Measurements from ENCODE around the gene IRF2BPL. TPM values are rescaled to one million over a fixed set of nuclear protein-coding genes. Genes with fewer than 3 reads are reported as not detected.

The IRF2BPL gene
- total and polyA plus RNA-seq, 4 donors, result 3.8 to 15.8 (median 7.4) TPM

GRCh38 chr14:77036484-77037214 lies 8.1 kb upstream of the IRF2BPL start:
- Histone ChIP-seq H3K27ac (ENCODE audit: low read depth in 1 of 2, low read length in 2 of 2) (peak overlapping the region; percentile 97 to 99), H3K4me1 (ENCODE audit: control insufficient read depth in 4 of 4, insufficient read depth in 4 of 4, low read length in 3 of 4) (peaks cover 28 to 79% (median 60%) of the 10 kb centered on the region in 4 donors), H3K36me3 (ENCODE audit: control insufficient read depth in 4 of 4, insufficient read depth in 3 of 4, low read depth in 1 of 4, low read length in 3 of 4) (no peaks in the 10 kb centered on the region), H3K9me3 (ENCODE audit: control insufficient read depth in 4 of 4, low read length in 3 of 4) (no peaks in the 10 kb centered on the region), H3K27me3 (ENCODE audit: control insufficient read depth in 4 of 4, insufficient read depth in 4 of 4, low read length in 3 of 4) (no peaks in the 10 kb centered on the region), H3K9ac (ENCODE audit: low read depth in 1 of 2, low read length in 2 of 2) (peak overlapping the region; percentile 13 to 72), H3K4me3 (ENCODE audit: low read depth in 1 of 3, low read length in 3 of 3) (no peak overlapping the region)
- peak; percentile 12 for TF ChIP-seq SP1 (IDR thresholded peaks at IDR 0.05)
- no peak for TF ChIP-seq FOXA1 (IDR thresholded peaks at IDR 0.05)
- peak; percentile 23 to 66 for TF ChIP-seq RXRA (IDR thresholded peaks at IDR 0.05)
- peak; percentile 37 for TF ChIP-seq MAX (IDR thresholded peaks at IDR 0.05)
- TF ChIP-seq HNF4G (IDR thresholded peaks at IDR 0.05), result no peak
- TF ChIP-seq CTCF (IDR thresholded peaks at IDR 0.05; ENCODE audit: low read depth, low read length, missing input control), result no peak
- peak in 1 of 2 donors; percentile 11 for TF ChIP-seq RAD21 (IDR thresholded peaks at IDR 0.05)
- TF ChIP-seq EGR1 (IDR thresholded peaks at IDR 0.05; ENCODE audit: low read depth in 2 of 2), result peak in 1 of 2 donors; percentile 27
- peak; percentile 70 for TF ChIP-seq YY1 (IDR thresholded peaks at IDR 0.05)
- TF ChIP-seq HNF4A (conservative IDR thresholded peaks at IDR 0.05), result peak; percentile 35 to 47
- TF ChIP-seq ATF3 (IDR thresholded peaks at IDR 0.05), result peak; percentile 68
- TF ChIP-seq ZBTB33 (IDR thresholded peaks at IDR 0.05), result no peak
- no peak for DNase-seq (ENCODE audit: low spot score)
- WGBS, result 80% methylated on average over 6 of the region's 6 CpGs

GRCh38 chr14:77035267-77035666 lies 6.8 kb upstream of the IRF2BPL start:
- Histone ChIP-seq H3K9ac (ENCODE audit: low read depth in 1 of 2, low read length in 2 of 2) (no peak overlapping the region), H3K9me3 (ENCODE audit: control insufficient read depth in 4 of 4, low read length in 3 of 4) (no peaks in the 10 kb centered on the region), H3K4me3 (ENCODE audit: low read depth in 1 of 3, low read length in 3 of 3) (no peak overlapping the region), H3K27ac (ENCODE audit: low read depth in 1 of 2, low read length in 2 of 2) (peak overlapping the region; percentile 97 to 99), H3K36me3 (ENCODE audit: control insufficient read depth in 4 of 4, insufficient read depth in 3 of 4, low read depth in 1 of 4, low read length in 3 of 4) (no peaks in the 10 kb centered on the region), H3K4me1 (ENCODE audit: control insufficient read depth in 4 of 4, insufficient read depth in 4 of 4, low read length in 3 of 4) (peaks cover 22 to 70% (median 51%) of the 10 kb centered on the region in 4 donors), H3K27me3 (ENCODE audit: control insufficient read depth in 4 of 4, insufficient read depth in 4 of 4, low read length in 3 of 4) (no peaks in the 10 kb centered on the region)
- WGBS, result 95% methylated on average over 4 of the region's 4 CpGs
- TF ChIP-seq RXRA (IDR thresholded peaks at IDR 0.05) (no peak), SP1 (IDR thresholded peaks at IDR 0.05) (no peak), ZBTB33 (IDR thresholded peaks at IDR 0.05) (no peak), REST (IDR thresholded peaks at IDR 0.05) (no peak), HNF4A (conservative IDR thresholded peaks at IDR 0.05) (no peak), GABPA (IDR thresholded peaks at IDR 0.05 in 1 of 2, conservative IDR thresholded peaks at IDR 0.05 in 1 of 2) (no peak), MAX (IDR thresholded peaks at IDR 0.05) (no peak), TAF1 (conservative IDR thresholded peaks at IDR 0.05) (no peak), EGR1 (IDR thresholded peaks at IDR 0.05; ENCODE audit: low read depth in 2 of 2) (no peak), FOXA2 (IDR thresholded peaks at IDR 0.05) (no peak), HNF4G (IDR thresholded peaks at IDR 0.05) (no peak), ATF3 (IDR thresholded peaks at IDR 0.05) (no peak), YY1 (IDR thresholded peaks at IDR 0.05) (no peak), FOXA1 (IDR thresholded peaks at IDR 0.05) (no peak), NR2F2 (IDR thresholded peaks at IDR 0.05) (no peak), RAD21 (IDR thresholded peaks at IDR 0.05) (no peak)
- DNase-seq (ENCODE audit: low spot score), result no peak
